ENCODE data around the gene KCNMA1. TPM values are rescaled to one million over a fixed set of nuclear protein-coding genes. Genes with fewer than 3 reads are reported as not detected.

Gene KCNMA1
- total RNA-seq, 2 experiments from 2014 or later, result not detected

DNA sequence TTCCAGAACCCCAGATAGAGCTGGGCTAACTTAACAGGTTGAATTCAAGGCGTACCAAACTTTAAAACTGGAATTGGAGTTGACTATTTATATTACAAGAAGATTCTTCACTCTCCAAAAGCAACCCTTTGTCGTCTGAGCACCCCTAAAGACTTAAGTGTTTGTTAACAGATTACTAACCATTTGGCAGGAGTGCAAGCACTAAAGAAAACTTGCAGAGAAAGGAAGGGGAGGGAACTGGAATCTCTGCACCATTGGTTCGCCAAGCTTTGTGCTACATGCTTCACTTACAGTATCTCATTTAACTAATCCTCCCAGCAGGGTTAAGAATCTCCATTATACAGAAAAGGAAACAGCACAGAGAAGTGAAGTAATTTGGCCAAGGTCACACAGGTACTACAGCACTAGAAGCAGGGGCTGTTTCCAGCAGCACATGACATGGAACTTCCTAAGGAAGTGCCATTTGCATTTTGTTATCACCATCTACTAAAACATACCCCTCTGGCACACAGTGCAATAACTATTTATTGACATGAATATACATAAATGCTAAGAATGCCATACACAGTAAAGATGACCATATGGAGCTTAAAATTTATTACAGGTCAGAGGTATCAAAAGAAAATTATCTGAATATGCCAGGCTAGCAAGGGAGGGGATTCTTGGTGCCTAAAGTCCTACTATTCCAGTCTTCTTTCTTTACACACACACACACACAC is 201.2 kb downstream of the KCNMA1 start:
- no peaks in the 10 kb centered on the region for H3K27me3 Mint-ChIP-seq
- ChIA-PET POLR2A (no interaction called here), CTCF (no interaction called here)
- H3K4me1 Mint-ChIP-seq (ENCODE audit: low read depth), result no peaks in the 10 kb centered on the region
- H3K4me3 Mint-ChIP-seq, result no peak overlapping the region
- DNase-seq, result no peak
- intact Hi-C loops (cut with micrococcal nuclease), result no loop called here
- H3K9me3 Mint-ChIP-seq, result no peaks in the 10 kb centered on the region
- H3K27ac Mint-ChIP-seq, result no peak overlapping the region
- no peaks in the 10 kb centered on the region for H3K36me3 Mint-ChIP-seq

DNA sequence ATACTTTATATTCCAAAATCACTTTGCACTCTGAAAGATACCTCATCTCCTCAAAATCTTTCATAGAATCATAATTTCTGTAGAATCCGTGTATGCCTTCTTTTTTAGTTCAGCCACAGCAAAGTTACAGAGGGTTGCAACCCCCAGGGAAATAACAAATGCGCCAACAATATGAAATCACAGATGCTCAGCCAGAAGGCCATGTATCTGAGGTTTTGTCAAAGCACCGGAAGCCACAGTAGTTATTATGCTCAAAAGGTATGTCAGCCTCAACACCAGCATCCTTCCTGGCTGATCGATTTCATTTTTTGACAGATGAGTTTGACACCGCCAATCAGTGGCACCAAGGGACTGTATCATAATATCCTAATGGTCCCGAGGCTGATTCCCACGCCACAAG is 204.1 kb downstream of the KCNMA1 start:
- no peak for DNase-seq
- intact Hi-C loops (cut with micrococcal nuclease), result no loop called here
- Mint-ChIP-seq H3K9me3 (no peaks in the 10 kb centered on the region), H3K4me3 (no peak overlapping the region), H3K4me1 (ENCODE audit: low read depth) (no peaks in the 10 kb centered on the region), H3K27me3 (peaks cover under 1% of the 10 kb centered on the region), H3K36me3 (no peaks in the 10 kb centered on the region), H3K27ac (no peak overlapping the region)
- CTCF ChIA-PET, result no interaction called here
- POLR2A ChIA-PET, result no interaction called here

DNA sequence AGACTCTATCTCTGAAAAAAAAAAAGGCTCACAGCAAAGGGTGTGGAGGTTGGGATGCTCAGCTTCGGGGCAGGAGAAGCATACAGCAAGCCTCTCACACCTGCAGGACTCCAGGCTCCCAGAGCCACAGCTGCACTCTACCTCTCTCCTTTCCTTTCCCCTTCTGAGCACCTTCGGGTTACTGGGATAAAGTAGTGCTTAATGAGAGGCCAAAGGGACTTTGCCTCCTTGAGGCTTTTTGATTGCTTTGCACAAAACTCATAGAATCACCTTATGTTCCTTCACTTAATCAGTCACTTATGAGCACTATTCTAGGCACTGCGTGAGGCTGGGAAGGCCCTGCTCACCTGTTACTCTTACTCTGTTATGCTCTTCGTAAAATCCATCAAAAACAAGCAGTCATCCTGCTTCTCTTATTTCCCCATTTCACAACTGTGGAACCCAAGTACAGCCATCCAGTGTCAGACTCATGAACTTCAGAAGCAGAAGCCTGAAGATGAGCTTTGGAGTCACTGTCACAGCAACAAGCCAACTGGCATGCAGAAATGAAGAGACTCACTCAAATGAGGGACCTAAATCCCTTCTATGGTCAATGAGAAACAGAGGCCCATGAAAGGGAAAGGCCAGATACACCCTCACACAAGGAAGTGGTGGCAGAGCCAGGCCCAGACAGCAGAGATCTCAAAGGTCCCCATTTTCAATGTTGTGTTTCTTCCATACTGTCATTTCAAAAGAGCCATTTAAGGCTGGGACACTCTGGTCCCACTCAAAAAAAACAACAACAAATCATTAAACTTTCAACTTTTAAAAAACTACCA is 205.4 kb downstream of the KCNMA1 start:
- ChIA-PET CTCF (no interaction called here), POLR2A (no interaction called here)
- H3K9me3 Mint-ChIP-seq, result no peaks in the 10 kb centered on the region
- no peaks in the 10 kb centered on the region for H3K36me3 Mint-ChIP-seq
- no peak overlapping the region for H3K27ac Mint-ChIP-seq
- intact Hi-C loops (cut with micrococcal nuclease), result no loop called here
- no peak for DNase-seq
- no peak overlapping the region for H3K4me3 Mint-ChIP-seq
- peaks cover 4% of the 10 kb centered on the region for H3K27me3 Mint-ChIP-seq
- no peaks in the 10 kb centered on the region for H3K4me1 Mint-ChIP-seq (ENCODE audit: low read depth)

DNA sequence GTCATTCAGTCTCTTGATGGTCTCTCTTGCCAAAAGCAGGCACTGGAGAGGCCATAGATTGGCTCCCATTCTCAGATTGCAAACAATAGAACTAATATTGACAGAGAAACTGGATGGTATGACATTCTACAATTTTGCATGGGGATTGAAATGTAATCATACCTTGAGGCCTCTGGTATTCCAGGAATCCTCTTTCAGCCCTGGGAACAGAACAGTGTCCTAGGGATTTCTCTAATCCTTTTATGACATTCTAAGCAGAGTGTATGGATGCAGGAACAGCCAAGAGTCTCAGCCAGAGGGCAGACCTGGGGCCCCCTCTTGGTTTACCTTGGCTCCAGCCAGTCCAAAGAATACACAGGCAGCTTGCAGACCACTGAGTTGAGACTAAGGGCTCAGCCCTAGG is 206.4 kb downstream of the KCNMA1 start:
- CTCF ChIA-PET, result no interaction called here

GRCh38 chr10:77430530-77430929 is 207.1 kb downstream of the KCNMA1 start:
- H3K27ac Mint-ChIP-seq, result no peak overlapping the region

More for the DNA sequence above, 206.4 kb downstream of the KCNMA1 start:
- Mint-ChIP-seq H3K9me3 (no peaks in the 10 kb centered on the region), H3K27me3 (peaks cover 4% of the 10 kb centered on the region), H3K36me3 (no peaks in the 10 kb centered on the region), H3K4me3 (no peak overlapping the region), H3K27ac (no peak overlapping the region), H3K4me1 (ENCODE audit: low read depth) (no peaks in the 10 kb centered on the region)
- DNase-seq, result no peak
- intact Hi-C loops (cut with micrococcal nuclease), result no loop called here
- POLR2A ChIA-PET, result no interaction called here

GRCh38 chr10:77428691-77429395 is 208.8 kb downstream of the KCNMA1 start:
- H3K9me3 Mint-ChIP-seq, result no peaks in the 10 kb centered on the region
- ChIA-PET CTCF (no interaction called here), POLR2A (no interaction called here)
- no peaks in the 10 kb centered on the region for H3K36me3 Mint-ChIP-seq
- no peaks in the 10 kb centered on the region for H3K4me1 Mint-ChIP-seq (ENCODE audit: low read depth)
- H3K4me3 Mint-ChIP-seq, result no peak overlapping the region
- H3K27ac Mint-ChIP-seq, result no peak overlapping the region
- H3K27me3 Mint-ChIP-seq, result peaks cover 4% of the 10 kb centered on the region
- DNase-seq, result no peak
- intact Hi-C loops (cut with micrococcal nuclease), result no loop called here

More at GRCh38 chr10:77430530-77430929, 207.1 kb downstream of the KCNMA1 start:
- intact Hi-C loops (cut with micrococcal nuclease), result no loop called here
- H3K36me3 Mint-ChIP-seq, result no peaks in the 10 kb centered on the region
- POLR2A ChIA-PET, result no interaction called here
- no peak for DNase-seq
- peaks cover 4% of the 10 kb centered on the region for H3K27me3 Mint-ChIP-seq
- H3K9me3 Mint-ChIP-seq, result no peaks in the 10 kb centered on the region
- no peaks in the 10 kb centered on the region for H3K4me1 Mint-ChIP-seq (ENCODE audit: low read depth)
- H3K4me3 Mint-ChIP-seq, result no peak overlapping the region
- CTCF ChIA-PET, result no interaction called here

- Mint-ChIP-seq H3K27ac (no peak overlapping the region), H3K4me3 (no peak overlapping the region), H3K36me3 (no peaks in the 10 kb centered on the region), H3K9me3 (no peaks in the 10 kb centered on the region), H3K4me1 (ENCODE audit: low read depth) (no peaks in the 10 kb centered on the region), H3K27me3 (peaks cover 4% of the 10 kb centered on the region)
- no peak for DNase-seq
- CTCF ChIA-PET, result no interaction called here
- POLR2A ChIA-PET, result no interaction called here
- intact Hi-C loops (cut with micrococcal nuclease), result no loop called here
Observed at GRCh38 chr10:77424257-77424656, 213.4 kb downstream of the KCNMA1 start.

DNA sequence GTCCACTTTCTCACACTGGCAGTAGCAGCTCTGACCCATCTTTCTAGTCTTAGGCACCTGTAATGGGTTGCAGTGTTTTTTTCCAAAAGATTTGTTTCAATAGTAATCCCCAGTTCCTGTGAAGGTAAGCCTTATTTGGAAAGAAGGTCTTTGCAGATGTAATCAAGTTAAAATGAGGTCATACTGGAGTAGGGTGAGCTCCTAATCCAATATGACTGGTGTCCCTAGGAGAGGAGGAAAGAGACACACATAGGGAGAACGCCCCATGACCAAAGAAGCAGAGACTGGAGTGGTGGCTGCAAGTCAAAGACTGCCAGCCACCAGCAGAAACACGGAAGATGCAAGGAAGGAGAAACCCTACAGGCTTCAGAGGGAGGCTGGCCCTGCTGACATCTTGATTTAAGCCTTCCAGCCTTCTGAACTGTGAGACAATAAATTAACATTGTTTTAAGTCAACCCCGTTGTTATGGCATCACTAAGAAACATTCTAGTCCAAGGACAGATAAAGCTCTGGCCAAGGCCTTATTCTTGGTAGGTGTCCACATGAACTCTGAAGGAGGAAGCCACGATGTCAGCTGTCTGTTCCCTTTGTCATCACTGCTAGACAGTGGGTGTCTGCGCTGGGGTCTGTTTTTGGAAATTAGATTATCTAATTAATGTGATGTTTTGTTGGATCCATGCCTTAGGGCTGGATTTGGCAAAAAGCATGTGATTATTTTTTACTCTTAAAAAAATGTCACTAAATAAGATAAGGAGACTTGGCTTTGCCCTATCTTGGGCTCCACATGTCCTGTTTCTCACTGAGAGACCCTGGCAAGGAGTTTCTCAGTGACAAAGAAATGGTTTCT is 214.9 kb downstream of the KCNMA1 start:
- no peaks in the 10 kb centered on the region for H3K27me3 Mint-ChIP-seq
- no peaks in the 10 kb centered on the region for H3K9me3 Mint-ChIP-seq
- intact Hi-C loops (cut with micrococcal nuclease), result no loop called here
- POLR2A ChIA-PET, result no interaction called here
- DNase-seq, result no peak
- no peak overlapping the region for H3K4me3 Mint-ChIP-seq
- H3K36me3 Mint-ChIP-seq, result no peaks in the 10 kb centered on the region
- no peaks in the 10 kb centered on the region for H3K4me1 Mint-ChIP-seq (ENCODE audit: low read depth)
- CTCF ChIA-PET, result no interaction called here
- H3K27ac Mint-ChIP-seq, result no peak overlapping the region

GRCh38 chr10:77421591-77421990 is 216.0 kb downstream of the KCNMA1 start:
- H3K27ac Mint-ChIP-seq, result no peak overlapping the region
- H3K4me1 Mint-ChIP-seq (ENCODE audit: low read depth), result no peaks in the 10 kb centered on the region
- H3K4me3 Mint-ChIP-seq, result no peak overlapping the region
- no peak for DNase-seq
- no peaks in the 10 kb centered on the region for H3K9me3 Mint-ChIP-seq
- CTCF ChIA-PET, result no interaction called here
- no peaks in the 10 kb centered on the region for H3K36me3 Mint-ChIP-seq
- POLR2A ChIA-PET, result no interaction called here
- intact Hi-C loops (cut with micrococcal nuclease), result no loop called here
- no peaks in the 10 kb centered on the region for H3K27me3 Mint-ChIP-seq

- no peak for DNase-seq
- H3K36me3 Mint-ChIP-seq, result no peaks in the 10 kb centered on the region
- no peak overlapping the region for H3K4me3 Mint-ChIP-seq
- no peak overlapping the region for H3K27ac Mint-ChIP-seq
- ChIA-PET POLR2A (no interaction called here), CTCF (no interaction called here)
- no peaks in the 10 kb centered on the region for H3K9me3 Mint-ChIP-seq
- H3K4me1 Mint-ChIP-seq (ENCODE audit: low read depth), result no peaks in the 10 kb centered on the region
- H3K27me3 Mint-ChIP-seq, result no peaks in the 10 kb centered on the region
- intact Hi-C loops (cut with micrococcal nuclease), result no loop called here
Observed at GRCh38 chr10:77420947-77421523, 216.6 kb downstream of the KCNMA1 start.

DNA sequence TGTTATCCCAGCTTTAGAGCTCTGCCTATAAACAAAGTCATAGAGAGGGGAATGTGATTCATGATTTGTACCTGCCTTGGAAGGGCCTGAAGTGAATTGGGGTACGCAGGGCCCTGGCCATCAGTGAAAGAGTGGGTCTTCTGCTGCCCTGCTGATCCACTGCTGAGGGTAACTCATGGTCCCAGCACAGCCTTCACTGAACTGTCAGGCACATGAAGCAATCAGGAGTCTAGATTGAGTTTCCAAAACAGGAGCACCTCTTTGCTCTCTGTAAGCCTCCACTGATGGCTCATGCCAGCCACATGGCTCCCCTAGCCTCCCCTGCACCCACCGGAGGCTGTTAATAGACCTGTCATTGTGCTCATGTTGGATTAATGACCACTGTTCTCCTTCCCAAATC is 217.6 kb downstream of the KCNMA1 start:
- H3K27me3 Mint-ChIP-seq, result no peaks in the 10 kb centered on the region
- CTCF ChIA-PET, result no interaction called here
- intact Hi-C loops (cut with micrococcal nuclease), result no loop called here
- H3K4me1 Mint-ChIP-seq (ENCODE audit: low read depth), result no peaks in the 10 kb centered on the region
- DNase-seq, result no peak
- POLR2A ChIA-PET, result no interaction called here
- H3K4me3 Mint-ChIP-seq, result no peak overlapping the region
- no peak overlapping the region for H3K27ac Mint-ChIP-seq
- H3K36me3 Mint-ChIP-seq, result no peaks in the 10 kb centered on the region
- no peaks in the 10 kb centered on the region for H3K9me3 Mint-ChIP-seq

- H3K9me3 Mint-ChIP-seq, result no peaks in the 10 kb centered on the region
- H3K4me1 Mint-ChIP-seq (ENCODE audit: low read depth), result no peaks in the 10 kb centered on the region
- no peaks in the 10 kb centered on the region for H3K36me3 Mint-ChIP-seq
- intact Hi-C loops (cut with micrococcal nuclease), result no loop called here
- DNase-seq, result no peak
- no peaks in the 10 kb centered on the region for H3K27me3 Mint-ChIP-seq
- H3K4me3 Mint-ChIP-seq, result no peak overlapping the region
- ChIA-PET POLR2A (no interaction called here), CTCF (no interaction called here)
- H3K27ac Mint-ChIP-seq, result no peak overlapping the region
Observed at GRCh38 chr10:77419056-77419455, 218.6 kb downstream of the KCNMA1 start.

Measured in activated CD4-positive, alpha-beta memory T cell treated with anti-CD3 and anti-CD28 coated beads for 36 hours (primary cell).